GM12873 (cell line): Measurements from ENCODE around the gene NLGN2.

ENCODE experiments used
- TF ChIP-seq, protein P1 (sequence below): IDR thresholded peaks from 2 replicates; pipeline ENCODE4 v1.5.1; 2012; ENCODE audit warnings: low read depth, mild to moderate bottlenecking, moderate library complexity, low read length, control low read depth; ENCODE audit not compliant: insufficient read depth; ENCODE audit errors: missing control alignments

The NLGN2 gene

DNA sequence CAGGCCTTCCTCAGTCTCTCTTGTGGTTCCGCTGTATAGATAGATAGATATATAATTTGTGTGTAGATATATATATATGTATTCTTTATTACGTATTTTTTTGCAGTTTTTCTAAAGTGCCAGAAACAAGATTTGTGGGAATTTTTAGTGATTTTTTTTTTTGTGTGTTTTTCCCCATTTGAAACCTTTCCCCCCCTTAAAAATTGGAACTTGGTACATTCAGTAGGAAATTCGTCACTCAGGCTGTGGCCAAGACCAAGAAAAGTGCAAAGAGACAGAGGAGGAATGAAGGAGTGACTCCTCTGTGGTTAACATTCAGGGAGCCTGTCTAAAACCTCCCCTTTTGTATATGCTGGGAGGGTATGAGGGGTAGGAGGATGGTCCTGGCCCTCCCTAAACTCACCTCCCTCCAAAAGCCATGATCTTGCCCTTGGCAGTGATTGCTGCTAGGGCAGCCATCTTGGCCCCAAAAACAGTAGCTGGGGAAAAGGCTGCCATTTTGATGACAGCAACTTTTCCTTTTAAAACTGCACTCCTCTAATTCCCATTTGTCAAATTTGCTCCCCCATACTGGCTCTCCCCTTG, 52.4 kb downstream of the NLGN2 start:
- TF ChIP-seq, protein P1, sequence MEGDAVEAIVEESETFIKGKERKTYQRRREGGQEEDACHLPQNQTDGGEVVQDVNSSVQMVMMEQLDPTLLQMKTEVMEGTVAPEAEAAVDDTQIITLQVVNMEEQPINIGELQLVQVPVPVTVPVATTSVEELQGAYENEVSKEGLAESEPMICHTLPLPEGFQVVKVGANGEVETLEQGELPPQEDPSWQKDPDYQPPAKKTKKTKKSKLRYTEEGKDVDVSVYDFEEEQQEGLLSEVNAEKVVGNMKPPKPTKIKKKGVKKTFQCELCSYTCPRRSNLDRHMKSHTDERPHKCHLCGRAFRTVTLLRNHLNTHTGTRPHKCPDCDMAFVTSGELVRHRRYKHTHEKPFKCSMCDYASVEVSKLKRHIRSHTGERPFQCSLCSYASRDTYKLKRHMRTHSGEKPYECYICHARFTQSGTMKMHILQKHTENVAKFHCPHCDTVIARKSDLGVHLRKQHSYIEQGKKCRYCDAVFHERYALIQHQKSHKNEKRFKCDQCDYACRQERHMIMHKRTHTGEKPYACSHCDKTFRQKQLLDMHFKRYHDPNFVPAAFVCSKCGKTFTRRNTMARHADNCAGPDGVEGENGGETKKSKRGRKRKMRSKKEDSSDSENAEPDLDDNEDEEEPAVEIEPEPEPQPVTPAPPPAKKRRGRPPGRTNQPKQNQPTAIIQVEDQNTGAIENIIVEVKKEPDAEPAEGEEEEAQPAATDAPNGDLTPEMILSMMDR = no peak

DNA sequence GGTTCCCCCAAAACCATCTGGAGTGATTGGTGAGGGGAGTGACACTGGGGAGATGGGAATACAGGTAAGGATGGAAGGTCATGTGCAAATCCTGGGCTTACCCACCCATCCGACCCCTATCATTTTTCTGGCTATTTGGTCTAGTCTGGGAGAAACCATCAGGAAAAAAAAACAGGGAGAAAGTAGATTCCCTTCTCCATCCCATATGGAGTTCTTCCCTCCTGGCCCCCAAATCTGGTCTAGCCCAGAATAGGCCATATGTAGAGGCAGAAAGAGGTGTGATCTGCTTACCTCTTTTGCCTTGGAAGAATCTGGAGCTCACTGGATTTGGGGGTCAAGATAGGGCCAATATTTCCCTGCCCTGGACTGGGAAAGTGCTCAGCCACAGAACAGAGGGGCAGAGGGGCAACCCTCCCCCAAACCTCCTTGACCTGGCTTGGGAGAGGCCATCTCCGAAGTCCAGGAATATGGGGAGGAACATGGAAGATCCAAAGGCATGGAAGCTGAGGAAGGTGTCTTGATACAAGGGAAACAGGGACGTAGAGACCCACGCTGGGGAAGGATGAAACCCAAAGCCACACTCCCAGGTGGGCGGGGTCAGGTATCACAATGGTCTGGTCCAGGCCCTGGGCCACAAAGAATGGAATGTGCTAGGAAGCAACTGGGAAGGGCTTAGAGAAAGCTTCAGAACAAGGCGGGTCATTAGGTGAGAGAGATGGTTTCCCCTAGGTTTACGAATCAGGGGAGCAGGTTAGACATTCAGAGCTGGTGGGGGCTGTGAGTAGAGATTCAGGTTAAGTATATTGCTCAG, 53.4 kb downstream of the NLGN2 start:
- TF ChIP-seq, protein P1 = no peak

DNA sequence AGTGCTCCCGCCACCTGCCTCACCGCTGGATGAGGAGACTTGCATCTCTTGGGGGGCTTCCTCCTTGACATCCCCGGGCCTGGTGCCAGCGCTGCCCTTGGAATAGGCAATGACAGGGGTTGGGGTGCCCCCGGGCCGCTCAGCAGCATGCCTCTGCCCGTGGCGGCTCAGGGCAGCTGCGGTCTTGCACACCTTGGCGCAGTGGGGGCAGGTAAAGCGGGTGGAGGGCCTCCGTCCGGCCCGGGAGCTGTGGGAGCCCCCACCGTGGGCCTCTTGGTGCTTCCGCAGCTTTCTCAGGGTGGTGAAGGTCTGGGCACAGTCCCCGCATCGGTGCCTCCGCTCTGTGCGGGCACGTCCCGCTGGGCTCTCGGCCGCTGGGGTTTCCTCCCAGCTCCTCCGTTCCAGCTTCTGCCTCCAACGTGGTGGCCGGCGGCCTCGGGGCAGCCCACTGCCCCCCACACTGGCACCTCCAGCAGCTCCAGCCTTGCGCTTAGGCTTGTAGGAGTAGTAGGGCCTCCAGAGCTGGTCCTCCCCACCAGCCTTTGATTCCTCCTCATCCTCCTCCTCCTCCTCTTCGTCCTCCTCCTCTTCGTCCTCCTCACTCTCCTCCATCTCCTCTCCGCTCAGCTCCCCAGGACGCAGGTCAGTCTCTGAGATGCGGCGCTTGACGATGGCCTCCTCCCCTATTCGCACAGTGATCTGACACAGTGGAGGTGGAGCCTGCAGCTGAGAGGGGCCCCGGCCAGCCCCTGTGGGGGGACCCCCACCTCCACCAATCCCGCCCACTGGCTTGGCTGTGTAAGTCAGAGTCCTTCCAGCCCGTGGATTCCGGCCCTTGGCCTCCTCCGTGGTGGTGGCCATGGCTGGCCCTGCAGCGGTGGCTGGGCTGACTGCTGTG, 55.1 kb downstream of the NLGN2 start:
- TF ChIP-seq, protein P1 = no peak

DNA sequence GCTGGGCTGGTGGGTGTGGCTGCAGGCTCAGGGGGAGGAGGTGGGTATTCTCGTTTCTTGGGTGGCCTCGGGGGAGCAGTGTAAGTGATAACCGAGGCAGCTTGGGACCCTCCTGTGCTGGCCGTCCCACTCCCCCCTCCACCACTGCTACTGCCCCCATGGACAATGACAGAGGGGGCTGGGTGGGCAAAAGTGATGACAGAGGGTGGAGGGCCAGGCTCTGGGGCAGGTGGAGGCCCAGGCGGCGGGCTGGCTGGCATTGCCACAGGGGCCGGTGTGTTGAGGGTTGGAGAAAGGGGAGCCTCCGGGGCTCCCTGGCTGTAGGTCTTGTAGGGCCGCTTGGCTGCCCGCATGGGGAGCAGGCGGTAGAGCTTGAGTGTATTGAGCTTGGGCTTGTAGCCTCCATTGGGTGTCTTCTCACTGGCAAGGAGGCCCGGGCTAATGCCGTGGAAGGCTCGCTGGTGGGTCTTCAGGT, 55.8 kb downstream of the NLGN2 start:
- TF ChIP-seq, protein P1 = no peak

DNA sequence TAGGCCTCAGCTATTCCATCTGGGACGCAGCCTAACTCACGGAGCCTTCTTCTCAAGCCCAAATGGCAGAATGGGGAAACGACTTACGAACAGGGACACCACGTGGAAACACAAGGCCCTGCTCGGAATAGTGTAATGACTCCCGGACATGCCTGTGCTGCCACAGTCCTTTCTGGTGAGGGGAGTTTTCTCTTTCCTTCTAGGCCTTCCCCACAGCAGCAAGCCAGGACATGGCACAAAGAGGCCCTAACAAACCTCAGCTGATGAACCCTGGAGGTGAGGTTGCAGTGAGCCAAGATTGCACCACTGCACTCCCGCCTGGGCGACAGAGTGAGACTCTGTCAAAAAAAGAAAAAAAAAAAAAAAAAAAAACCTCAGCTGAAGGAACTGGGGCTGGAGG, 56.4 kb downstream of the NLGN2 start:
- TF ChIP-seq, protein P1 = no peak

DNA sequence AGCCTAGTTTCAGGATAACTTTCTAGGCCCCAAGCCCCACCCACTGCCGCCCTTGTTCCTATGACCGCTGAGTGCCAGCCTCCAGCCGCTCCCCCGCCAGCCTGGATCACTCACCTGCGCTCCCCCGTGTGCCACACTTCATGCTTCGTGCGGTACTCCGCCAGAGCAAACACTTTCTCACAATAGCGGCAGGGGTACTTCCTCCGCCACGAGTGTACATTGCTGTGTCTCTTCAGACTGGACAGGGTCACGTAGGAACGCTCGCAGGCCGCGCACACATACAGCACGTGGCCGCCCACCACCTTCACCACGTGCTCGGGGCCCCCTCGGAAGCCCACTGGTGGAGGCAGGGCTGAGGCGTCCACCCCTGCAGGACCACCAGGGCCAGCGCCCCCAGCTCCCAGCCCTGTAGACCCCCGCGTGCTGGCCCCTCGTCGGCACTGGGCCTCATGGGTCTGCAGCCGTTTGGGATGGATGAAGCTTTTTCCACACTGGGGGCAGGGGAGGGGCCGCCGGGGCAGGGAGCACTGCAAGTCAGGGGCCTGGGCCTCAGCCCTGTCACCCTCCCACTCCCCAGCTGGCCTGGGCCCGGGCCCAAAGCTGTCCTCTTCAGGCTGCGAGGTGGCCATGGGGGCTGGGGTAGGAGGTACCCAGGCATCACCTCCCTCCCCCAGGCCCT, 58.1 kb downstream of the NLGN2 start:
- TF ChIP-seq, protein P1 = no peak
